PC-9 (cell line): ENCODE results near the gene SLC37A2.

Experiments used
- EZH2 ChIP-seq: fragments of 200-600 bp; sonication (generic); IDR thresholded peaks from 2 replicates; pipeline ENCODE4 v1.8.0; 2017; ENCODE audit warnings: antibody characterized with exemption, low read depth
- TF ChIP-seq, protein P1 (sequence below): fragments of 200-600 bp; sonication (generic); conservative IDR thresholded peaks from 2 replicates; pipeline ENCODE4 v1.6.1; 2017; ENCODE audit warnings: mixed run types, antibody characterized with exemption, mild to moderate bottlenecking, moderate library complexity

DNA sequence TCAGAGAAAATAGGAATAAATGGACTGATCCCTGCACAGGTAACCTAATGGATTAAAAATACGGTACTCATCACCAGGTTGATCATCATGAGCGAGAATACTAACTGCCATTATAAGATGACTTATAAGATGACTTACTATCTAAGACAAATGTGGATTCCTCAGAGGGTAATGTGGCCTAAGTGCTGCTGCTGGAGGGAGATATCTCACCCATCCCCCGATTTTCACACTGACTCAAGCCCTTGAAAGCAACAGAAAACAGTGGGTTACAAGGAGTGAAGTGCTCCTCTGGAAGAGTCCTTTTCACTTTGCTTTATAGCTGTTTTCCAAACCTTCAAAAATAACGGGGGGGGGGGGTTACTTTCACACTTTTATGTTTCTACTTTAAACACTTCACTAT is 47.4 kb downstream of the SLC37A2 start:
- TF ChIP-seq EZH2, result no peak
- TF ChIP-seq, protein P1, sequence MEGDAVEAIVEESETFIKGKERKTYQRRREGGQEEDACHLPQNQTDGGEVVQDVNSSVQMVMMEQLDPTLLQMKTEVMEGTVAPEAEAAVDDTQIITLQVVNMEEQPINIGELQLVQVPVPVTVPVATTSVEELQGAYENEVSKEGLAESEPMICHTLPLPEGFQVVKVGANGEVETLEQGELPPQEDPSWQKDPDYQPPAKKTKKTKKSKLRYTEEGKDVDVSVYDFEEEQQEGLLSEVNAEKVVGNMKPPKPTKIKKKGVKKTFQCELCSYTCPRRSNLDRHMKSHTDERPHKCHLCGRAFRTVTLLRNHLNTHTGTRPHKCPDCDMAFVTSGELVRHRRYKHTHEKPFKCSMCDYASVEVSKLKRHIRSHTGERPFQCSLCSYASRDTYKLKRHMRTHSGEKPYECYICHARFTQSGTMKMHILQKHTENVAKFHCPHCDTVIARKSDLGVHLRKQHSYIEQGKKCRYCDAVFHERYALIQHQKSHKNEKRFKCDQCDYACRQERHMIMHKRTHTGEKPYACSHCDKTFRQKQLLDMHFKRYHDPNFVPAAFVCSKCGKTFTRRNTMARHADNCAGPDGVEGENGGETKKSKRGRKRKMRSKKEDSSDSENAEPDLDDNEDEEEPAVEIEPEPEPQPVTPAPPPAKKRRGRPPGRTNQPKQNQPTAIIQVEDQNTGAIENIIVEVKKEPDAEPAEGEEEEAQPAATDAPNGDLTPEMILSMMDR, result no peak
